Stimulated activated effector memory CD8-positive, alpha-beta T cell treated with anti-CD3 and anti-CD28 coated beads, Interleukin-12 subunit alpha, Interleukin-12 subunit beta, amount 100 ng/mL, for 72 hours (primary cell): Measurements from ENCODE around the gene NLGN1.

Experiments used
- ATAC-seq: fragments of 150-1000 bp; cut with Tn5 transposase; 2 replicates; pipeline ENCODE4 v1.10.0; 2021
- DNase-seq, 2 donors: peaks; one replicate each; pipeline ENCODE4 v3.0.0; 2021 to 2022; ENCODE audit warnings: low spot score in 2 of 2
- H3K27ac Mint-ChIP-seq: one replicate; pipeline ENCODE4 v1.8.0; 2022; ENCODE audit warnings: mild to moderate bottlenecking, mixed read lengths
- H3K36me3 Mint-ChIP-seq: one replicate; pipeline ENCODE4 v1.8.0; 2022; ENCODE audit warnings: mild to moderate bottlenecking, mixed read lengths
- H3K4me1 Mint-ChIP-seq: one replicate; pipeline ENCODE4 v1.8.0; 2022; ENCODE audit warnings: mixed read lengths
- H3K4me3 Mint-ChIP-seq: one replicate; pipeline ENCODE4 v1.8.0; 2022; ENCODE audit warnings: mild to moderate bottlenecking, mixed read lengths
- H3K9me3 Mint-ChIP-seq: one replicate; pipeline ENCODE4 v1.8.0; 2022; ENCODE audit warnings: mixed read lengths

The NLGN1 gene

GRCh38 chr3:174153871-174154270, 756.3 kb downstream of the NLGN1 start:
- Mint-ChIP-seq H3K4me3 (no peak overlapping the region), H3K4me1 (no peaks in the 10 kb centered on the region), H3K27ac (no peak overlapping the region), H3K36me3 (no peaks in the 10 kb centered on the region), H3K9me3 (peaks cover 5% of the 10 kb centered on the region)
- DNase-seq: no peak
- ATAC-seq: no peak

DNA sequence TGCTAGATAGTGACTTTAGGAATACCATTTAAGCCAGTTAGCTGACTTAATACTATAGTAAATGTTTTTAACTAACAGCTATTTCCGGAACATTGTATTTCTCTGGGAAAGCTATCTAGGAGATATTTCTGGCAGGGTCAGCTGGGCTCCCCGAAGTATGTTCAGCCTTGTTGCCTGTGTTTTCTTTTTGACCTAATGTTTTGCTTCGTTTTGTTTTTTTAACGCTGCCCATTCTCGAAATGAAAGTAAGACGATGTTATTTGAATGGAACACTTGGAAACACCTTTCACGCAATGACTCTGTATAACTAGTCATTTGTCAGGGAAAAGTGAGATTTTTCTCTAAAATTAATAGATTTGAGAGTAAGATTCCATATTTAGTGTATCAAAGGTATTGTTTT, 758.7 kb downstream of the NLGN1 start:
- DNase-seq: no peak
- Mint-ChIP-seq H3K4me1 (no peaks in the 10 kb centered on the region), H3K27ac (no peak overlapping the region), H3K9me3 (peaks cover 5% of the 10 kb centered on the region), H3K4me3 (no peak overlapping the region), H3K36me3 (no peaks in the 10 kb centered on the region)
- no peak for ATAC-seq

DNA sequence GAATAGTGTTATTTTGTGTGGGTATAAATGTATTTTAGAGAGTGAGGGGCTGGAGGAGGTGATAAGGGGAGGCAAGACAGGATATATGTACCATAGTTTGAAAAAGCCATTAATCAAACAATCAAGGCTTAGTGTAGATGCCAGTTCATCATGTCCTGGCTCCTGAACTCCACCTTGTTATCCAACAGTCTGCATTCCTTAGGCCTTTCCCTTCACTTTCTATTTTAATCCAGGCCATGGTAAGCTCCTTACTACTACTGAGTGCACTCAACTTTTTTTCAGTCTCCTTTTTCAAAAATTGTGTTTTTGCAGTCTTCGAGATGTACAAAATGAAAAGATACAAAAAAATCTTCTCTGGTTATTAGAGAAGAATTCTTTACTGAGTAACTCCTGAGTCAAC, 761.1 kb downstream of the NLGN1 start:
- Mint-ChIP-seq H3K27ac (no peak overlapping the region), H3K4me3 (no peak overlapping the region), H3K36me3 (no peaks in the 10 kb centered on the region), H3K4me1 (no peaks in the 10 kb centered on the region), H3K9me3 (peaks cover 10% of the 10 kb centered on the region)
- DNase-seq: no peak
- ATAC-seq: no peak

GRCh38 chr3:174159604-174160003, 762.1 kb downstream of the NLGN1 start:
- Mint-ChIP-seq H3K36me3 (no peaks in the 10 kb centered on the region), H3K27ac (no peak overlapping the region)

GRCh38 chr3:174162550-174162949, 765.0 kb downstream of the NLGN1 start:
- DNase-seq (no peak), ATAC-seq (no peak)
- H3K27ac Mint-ChIP-seq: no peak overlapping the region
- H3K36me3 Mint-ChIP-seq: no peaks in the 10 kb centered on the region
- no peak overlapping the region for H3K4me3 Mint-ChIP-seq
- H3K9me3 Mint-ChIP-seq: peaks cover 29% of the 10 kb centered on the region
- H3K4me1 Mint-ChIP-seq: no peaks in the 10 kb centered on the region

More at GRCh38 chr3:174159604-174160003, 762.1 kb downstream of the NLGN1 start:
- H3K9me3 Mint-ChIP-seq: peaks cover 15% of the 10 kb centered on the region
- H3K4me3 Mint-ChIP-seq: no peak overlapping the region
- ATAC-seq (no peak), DNase-seq (no peak)
- H3K4me1 Mint-ChIP-seq: no peaks in the 10 kb centered on the region

DNA sequence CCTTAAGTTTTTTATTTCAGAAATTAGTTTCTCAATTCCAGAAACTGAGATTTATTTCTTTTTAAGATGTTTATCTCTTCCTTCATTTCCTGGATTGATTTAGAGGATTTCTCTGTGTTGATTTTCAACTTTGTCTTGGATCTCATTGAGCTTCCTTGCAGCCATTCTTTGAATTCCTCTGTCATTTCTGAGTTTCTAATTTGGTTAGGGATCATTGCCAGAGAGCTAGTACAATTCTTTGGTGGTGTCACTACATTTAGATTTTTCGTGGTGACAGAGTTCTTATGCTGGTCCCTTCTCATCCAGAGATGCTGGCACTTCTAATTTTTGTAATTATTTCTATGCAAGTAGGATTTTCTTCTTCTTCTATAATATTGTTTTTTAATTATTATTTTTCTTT, 770.5 kb downstream of the NLGN1 start:
- H3K27ac Mint-ChIP-seq: no peak overlapping the region
- peaks cover 22% of the 10 kb centered on the region for H3K9me3 Mint-ChIP-seq
- H3K36me3 Mint-ChIP-seq: no peaks in the 10 kb centered on the region

DNA sequence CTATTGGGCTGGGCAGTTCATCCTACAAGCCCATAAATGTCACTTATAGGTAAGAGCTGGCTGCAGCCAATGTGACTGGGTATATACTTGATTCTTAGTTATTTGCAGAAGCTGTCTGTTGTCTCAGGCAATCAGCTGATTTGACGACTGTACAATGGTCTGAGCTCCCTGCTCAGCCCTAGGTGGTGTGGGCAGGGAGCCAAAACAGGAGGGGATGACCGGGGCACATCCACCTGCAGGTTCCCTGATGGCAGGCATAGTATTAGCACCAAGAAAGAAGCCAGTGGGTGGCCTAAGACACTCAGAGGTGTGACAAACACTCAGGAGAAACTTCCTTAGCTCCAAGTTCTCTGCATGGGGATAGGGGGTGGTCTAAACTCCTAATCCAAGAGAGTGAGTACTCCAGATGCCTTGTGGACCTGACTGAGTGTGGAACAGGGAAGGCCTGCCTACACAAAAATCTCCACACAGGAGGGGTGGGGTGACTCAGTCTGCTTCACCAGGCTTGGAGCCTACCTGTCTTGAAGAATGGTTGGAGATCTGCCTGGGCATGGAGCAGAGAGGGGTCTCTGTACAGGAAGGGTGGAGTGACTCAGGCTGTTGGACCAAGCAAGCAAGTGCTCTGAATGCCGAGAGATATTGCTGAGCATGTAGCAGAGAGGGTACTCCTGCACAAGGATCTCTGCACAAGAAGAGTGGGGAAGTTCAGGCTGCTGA, 771.2 kb downstream of the NLGN1 start:
- ATAC-seq (no peak), DNase-seq (no peak)
- Mint-ChIP-seq H3K27ac (no peak overlapping the region), H3K4me1 (no peaks in the 10 kb centered on the region), H3K9me3 (peaks cover 22% of the 10 kb centered on the region), H3K4me3 (no peak overlapping the region), H3K36me3 (no peaks in the 10 kb centered on the region)

More for the DNA sequence above, 770.5 kb downstream of the NLGN1 start:
- DNase-seq (no peak), ATAC-seq (no peak)
- no peak overlapping the region for H3K4me3 Mint-ChIP-seq
- H3K4me1 Mint-ChIP-seq: no peaks in the 10 kb centered on the region

GRCh38 chr3:174169736-174170135, 772.2 kb downstream of the NLGN1 start:
- H3K4me3 Mint-ChIP-seq: no peak overlapping the region
- H3K36me3 Mint-ChIP-seq: no peaks in the 10 kb centered on the region
- no peak overlapping the region for H3K27ac Mint-ChIP-seq
- DNase-seq (no peak), ATAC-seq (no peak)
- no peaks in the 10 kb centered on the region for H3K4me1 Mint-ChIP-seq
- H3K9me3 Mint-ChIP-seq: peaks cover 20% of the 10 kb centered on the region

DNA sequence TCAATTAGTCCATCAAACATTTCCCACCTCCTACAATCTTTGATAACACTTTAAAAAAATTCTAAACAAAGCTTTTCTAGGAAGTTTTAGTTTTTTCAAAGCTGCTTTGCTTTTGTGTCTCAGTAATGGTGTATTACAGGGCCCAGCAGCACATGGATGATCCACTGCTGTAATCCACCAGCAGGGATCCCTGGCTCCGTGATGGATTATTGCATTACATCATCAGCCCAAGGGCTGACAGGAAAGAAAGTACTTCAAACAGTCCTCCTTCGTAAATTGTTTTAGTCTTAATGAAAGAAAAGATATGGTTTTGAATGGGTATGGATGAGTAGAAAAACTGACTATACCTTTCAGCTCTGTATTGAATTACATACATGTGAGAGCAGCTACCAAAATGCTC, 772.7 kb downstream of the NLGN1 start:
- ATAC-seq: no peak
- no peaks in the 10 kb centered on the region for H3K36me3 Mint-ChIP-seq

GRCh38 chr3:174186377-174186989, 788.9 kb downstream of the NLGN1 start:
- Mint-ChIP-seq H3K9me3 (peaks cover 8% of the 10 kb centered on the region), H3K4me1 (no peaks in the 10 kb centered on the region), H3K27ac (no peak overlapping the region), H3K36me3 (no peaks in the 10 kb centered on the region), H3K4me3 (no peak overlapping the region)
- no peak for ATAC-seq
- no peak for DNase-seq

More for the DNA sequence above, 772.7 kb downstream of the NLGN1 start:
- Mint-ChIP-seq H3K4me3 (no peak overlapping the region), H3K27ac (no peak overlapping the region), H3K9me3 (peaks cover 20% of the 10 kb centered on the region), H3K4me1 (no peaks in the 10 kb centered on the region)
- DNase-seq: no peak

DNA sequence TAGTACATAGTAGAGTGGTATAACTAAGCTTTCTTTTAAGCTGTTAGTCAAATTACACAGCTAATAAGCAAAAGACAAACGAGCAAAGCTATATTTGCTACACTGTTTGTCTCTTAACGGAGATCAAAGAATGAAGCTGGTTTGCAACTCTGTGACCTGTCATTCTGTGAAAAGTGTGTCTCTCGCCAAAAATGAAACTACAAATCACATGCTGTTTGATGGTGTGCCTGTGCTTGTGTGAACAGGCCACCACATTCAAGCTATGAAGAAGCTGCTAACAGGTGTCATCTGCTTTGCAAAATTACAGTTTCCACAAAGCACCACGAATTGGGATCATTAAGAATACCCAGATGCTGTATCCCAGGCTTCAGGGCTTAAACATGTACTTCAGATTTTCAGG, 793.8 kb downstream of the NLGN1 start:
- no peaks in the 10 kb centered on the region for H3K9me3 Mint-ChIP-seq
- no peak overlapping the region for H3K4me3 Mint-ChIP-seq
- H3K4me1 Mint-ChIP-seq: no peaks in the 10 kb centered on the region
- H3K27ac Mint-ChIP-seq: no peak overlapping the region
- no peak for ATAC-seq
- H3K36me3 Mint-ChIP-seq: no peaks in the 10 kb centered on the region
- no peak for DNase-seq

DNA sequence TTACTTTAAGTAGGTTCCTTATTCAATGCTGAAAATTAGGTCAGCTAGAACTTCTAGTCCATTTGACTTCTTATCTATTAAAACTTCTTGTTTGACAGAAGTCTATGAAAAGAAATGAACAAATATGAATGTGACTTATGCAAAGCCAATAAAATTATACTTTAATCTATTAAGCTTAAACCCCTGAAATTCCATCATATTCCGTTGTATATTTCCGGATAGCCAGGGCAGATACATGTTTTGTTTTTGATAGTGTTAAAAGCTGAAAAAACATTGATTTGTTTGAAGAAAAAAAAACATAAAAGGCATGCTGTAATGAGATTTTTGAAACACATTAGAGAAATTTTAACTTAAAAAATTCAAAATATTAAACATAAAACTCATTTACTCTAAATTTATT, 794.4 kb downstream of the NLGN1 start:
- Mint-ChIP-seq H3K4me1 (no peaks in the 10 kb centered on the region), H3K4me3 (no peak overlapping the region), H3K36me3 (no peaks in the 10 kb centered on the region), H3K27ac (no peak overlapping the region), H3K9me3 (no peaks in the 10 kb centered on the region)
- DNase-seq (no peak), ATAC-seq (no peak)

GRCh38 chr3:174192471-174192870, 794.9 kb downstream of the NLGN1 start:
- ATAC-seq (no peak), DNase-seq (no peak)
- H3K4me1 Mint-ChIP-seq: no peaks in the 10 kb centered on the region
- H3K27ac Mint-ChIP-seq: no peak overlapping the region
- no peaks in the 10 kb centered on the region for H3K9me3 Mint-ChIP-seq
- H3K4me3 Mint-ChIP-seq: no peak overlapping the region
- no peaks in the 10 kb centered on the region for H3K36me3 Mint-ChIP-seq

GRCh38 chr3:174193604-174194003, 796.1 kb downstream of the NLGN1 start:
- DNase-seq (no peak), ATAC-seq (no peak)
- no peaks in the 10 kb centered on the region for H3K36me3 Mint-ChIP-seq
- no peak overlapping the region for H3K4me3 Mint-ChIP-seq
- no peaks in the 10 kb centered on the region for H3K9me3 Mint-ChIP-seq
- H3K27ac Mint-ChIP-seq: no peak overlapping the region
- no peaks in the 10 kb centered on the region for H3K4me1 Mint-ChIP-seq

GRCh38 chr3:174197416-174197815, 799.9 kb downstream of the NLGN1 start:
- peaks cover 12% of the 10 kb centered on the region for H3K9me3 Mint-ChIP-seq
- DNase-seq (no peak), ATAC-seq (no peak)
- no peaks in the 10 kb centered on the region for H3K36me3 Mint-ChIP-seq
- H3K4me3 Mint-ChIP-seq: no peak overlapping the region
- H3K4me1 Mint-ChIP-seq: no peaks in the 10 kb centered on the region
- no peak overlapping the region for H3K27ac Mint-ChIP-seq

DNA sequence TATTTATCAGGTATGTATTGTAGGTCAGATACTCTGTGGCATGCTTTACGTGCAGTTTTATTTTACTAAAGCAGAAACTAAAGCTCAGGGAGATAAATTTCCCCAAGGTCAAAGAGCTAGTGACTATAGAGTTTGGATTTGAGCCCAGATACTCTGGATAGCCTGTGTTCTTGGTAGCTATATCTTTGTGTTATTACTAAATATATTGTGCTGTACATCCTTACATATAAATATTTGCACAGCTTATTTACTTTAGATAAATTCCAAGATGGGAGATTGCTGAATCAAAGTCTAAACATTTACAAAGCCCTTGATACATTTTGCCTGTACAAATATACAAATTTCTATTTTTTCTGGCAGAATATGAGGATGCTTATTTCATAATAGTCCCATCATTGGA, 800.7 kb downstream of the NLGN1 start:
- Mint-ChIP-seq H3K27ac (no peak overlapping the region), H3K36me3 (no peaks in the 10 kb centered on the region), H3K9me3 (peaks cover 12% of the 10 kb centered on the region), H3K4me1 (no peaks in the 10 kb centered on the region), H3K4me3 (no peak overlapping the region)
- DNase-seq (no peak), ATAC-seq (no peak)
